CD4-positive, alpha-beta T cell treated with Interleukin-6 at 100 ng/mL for 8 hours (primary cell): ENCODE data around the gene RSKR.
"Not testable (repeated sequence)": the region's sequence is repeated elsewhere in the genome, so short reads cannot be mapped to it uniquely, and the experiment has no call there.

Experiments used
- DNase-seq: peaks from one replicate; pipeline ENCODE4 v3.0.0-alpha.2; 2020; ENCODE audit warnings: mixed read lengths, low spot score

The RSKR gene

GRCh38 chr17:28622186-28622585 lies 8.2 kb upstream of the RSKR start:
- no peak for DNase-seq

- no peak for DNase-seq
Measured at GRCh38 chr17:28620010-28620409, 6.0 kb upstream of the RSKR start.

- DNase-seq = no peak
Measured at GRCh38 chr17:28618464-28618863, 4.5 kb upstream of the RSKR start.

- no peak for DNase-seq
Measured at GRCh38 chr17:28616281-28616680, 2.3 kb upstream of the RSKR start.

- no peak for DNase-seq
Measured at GRCh38 chr17:28615260-28615940, 1.4 kb upstream of the RSKR start.

GRCh38 chr17:28612936-28613872 lies 781 bp downstream of the RSKR start:
- peak; percentile 32 for DNase-seq

GRCh38 chr17:28612531-28612930 lies 1.5 kb downstream of the RSKR start:
- no peak for DNase-seq

GRCh38 chr17:28610376-28610775 lies 3.6 kb downstream of the RSKR start:
- DNase-seq = no peak

- not testable (repeated sequence) for DNase-seq
Measured at GRCh38 chr17:28604031-28604430, 10.0 kb downstream of the RSKR start.

GRCh38 chr17:28599311-28600184 lies 14.4 kb downstream of the RSKR start:
- DNase-seq = peak; percentile 53

GRCh38 chr17:28598799-28599310 lies 15.1 kb downstream of the RSKR start, which contains the start of gene SPAG5:
Gene SPAG5 (minus strand): TSS chr17:28599025. CDS start chr17:28598946, 79 bp downstream.
- DNase-seq = peak; percentile 94

GRCh38 chr17:28598389-28598788 lies 15.6 kb downstream of the RSKR start:
- no peak for DNase-seq

- DNase-seq = no peak
Measured at GRCh38 chr17:28597606-28598383, 16.2 kb downstream of the RSKR start.

- no peak for DNase-seq
Measured at GRCh38 chr17:28592260-28592659, 21.7 kb downstream of the RSKR start.

- no peak for DNase-seq
Measured at GRCh38 chr17:28585851-28586250, 28.1 kb downstream of the RSKR start.

- DNase-seq = no peak
Measured at GRCh38 chr17:28584434-28584833, 29.6 kb downstream of the RSKR start.

GRCh38 chr17:28582513-28582912 lies 31.5 kb downstream of the RSKR start:
- DNase-seq = no peak

- DNase-seq = no peak
Measured at GRCh38 chr17:28580959-28581358, 33.0 kb downstream of the RSKR start.

GRCh38 chr17:28579526-28579925 lies 34.5 kb downstream of the RSKR start:
- no peak for DNase-seq

GRCh38 chr17:28578246-28579195 lies 35.5 kb downstream of the RSKR start:
- DNase-seq = no peak
